SK-N-SH treated with all-trans-retinoic acid at 6 μM for 48 hours (cell line): Measurements from ENCODE around the gene NHLRC3.

Experiments used
- ARNTL ChIP-seq: fragments of 450-650 bp; formaldehyde crosslinking; IDR thresholded peaks from 2 replicates; pipeline ENCODE4 v1.5.0; 2020; ENCODE audit warnings: low read depth, mild to moderate bottlenecking, moderate library complexity, borderline replicate concordance
- BACH2 ChIP-seq: fragments of 250-450 bp; sonication (Bioruptor Pico); IDR thresholded peaks from 2 replicates; pipeline ENCODE4 v1.9.0; 2021; ENCODE audit warnings: mild to moderate bottlenecking, borderline replicate concordance
- GLIS3 ChIP-seq: fragments of 250-450 bp; sonication (Bioruptor Pico); IDR thresholded peaks from 2 replicates; pipeline ENCODE4 v1.5.0; 2020; ENCODE audit warnings: mild to moderate bottlenecking, moderate library complexity
- ISL1 ChIP-seq: fragments of 250-450 bp; sonication (Bioruptor Pico); IDR thresholded peaks from 2 replicates; pipeline ENCODE4 v2.1.2; 2022; ENCODE audit warnings: mild to moderate bottlenecking, moderate library complexity
- OSR1 ChIP-seq: fragments of 250-450 bp; sonication (Bioruptor Pico); IDR thresholded peaks from 2 replicates; pipeline ENCODE4 v1.8.0; 2022; ENCODE audit warnings: moderate library complexity, mild to moderate bottlenecking, inconsistent platforms
- RARB ChIP-seq: fragments of 250-450 bp; sonication (Bioruptor Pico); IDR thresholded peaks from 2 replicates; pipeline ENCODE4 v1.8.0; 2021; ENCODE audit warnings: mild to moderate bottlenecking, moderate library complexity
- TOX ChIP-seq: fragments of 250-450 bp; sonication (Bioruptor Pico); IDR thresholded peaks from 2 replicates; pipeline ENCODE4 v1.8.0; 2021; ENCODE audit warnings: mild to moderate bottlenecking, moderate library complexity, borderline replicate concordance
- ZFP3 ChIP-seq: fragments of 250-450 bp; sonication (Bioruptor Pico); IDR thresholded peaks from 2 replicates; pipeline ENCODE4 v1.5.0; 2020; ENCODE audit warnings: mild to moderate bottlenecking, moderate library complexity
- ZNF565 ChIP-seq: fragments of 450-650 bp; formaldehyde crosslinking; conservative IDR thresholded peaks from 2 replicates; pipeline ENCODE4 v1.5.0; 2020; ENCODE audit warnings: low read depth, mild to moderate bottlenecking, moderate library complexity
- ZNF8 ChIP-seq: fragments of 450-650 bp; formaldehyde crosslinking; IDR thresholded peaks from 2 replicates; pipeline ENCODE4 v1.5.0; 2020; ENCODE audit warnings: mild to moderate bottlenecking, moderate library complexity
- TF ChIP-seq, protein P1 (sequence below): fragments of 250-450 bp; sonication (Bioruptor Pico); IDR thresholded peaks from 2 replicates; pipeline ENCODE4 v1.5.1; 2020; ENCODE audit warnings: low read depth, mild to moderate bottlenecking, moderate library complexity
- TF ChIP-seq, protein P2 (sequence below): fragments of 250-450 bp; sonication (Bioruptor Pico); IDR thresholded peaks from 2 replicates; pipeline ENCODE4 v1.8.0; 2020; ENCODE audit warnings: mild to moderate bottlenecking, moderate library complexity, borderline replicate concordance
- TF ChIP-seq, protein P3 (sequence below): fragments of 250-450 bp; sonication (Bioruptor Pico); IDR thresholded peaks from 2 replicates; pipeline ENCODE4 v1.5.1; 2021; ENCODE audit warnings: mild to moderate bottlenecking, moderate library complexity

DNA sequence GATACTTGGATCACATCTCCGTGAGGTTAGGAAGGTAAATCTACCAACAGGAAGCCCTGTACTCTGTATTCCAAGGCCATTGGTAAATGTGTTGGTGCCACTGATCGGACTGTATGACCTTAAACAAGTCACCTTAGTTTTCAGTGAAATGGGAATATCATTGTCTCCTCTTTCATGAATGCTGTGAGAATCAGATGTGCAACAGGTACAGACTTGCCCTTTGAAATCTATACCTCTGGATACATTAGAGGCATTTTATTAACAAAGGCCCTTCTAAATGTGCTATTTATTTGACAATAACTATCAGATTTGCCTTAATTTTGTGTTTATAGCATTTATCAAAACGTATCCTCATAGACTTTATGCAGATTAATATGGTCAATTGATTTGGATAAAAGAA lies 11.0 kb downstream of the NHLRC3 start:
- TF ChIP-seq, protein P1, sequence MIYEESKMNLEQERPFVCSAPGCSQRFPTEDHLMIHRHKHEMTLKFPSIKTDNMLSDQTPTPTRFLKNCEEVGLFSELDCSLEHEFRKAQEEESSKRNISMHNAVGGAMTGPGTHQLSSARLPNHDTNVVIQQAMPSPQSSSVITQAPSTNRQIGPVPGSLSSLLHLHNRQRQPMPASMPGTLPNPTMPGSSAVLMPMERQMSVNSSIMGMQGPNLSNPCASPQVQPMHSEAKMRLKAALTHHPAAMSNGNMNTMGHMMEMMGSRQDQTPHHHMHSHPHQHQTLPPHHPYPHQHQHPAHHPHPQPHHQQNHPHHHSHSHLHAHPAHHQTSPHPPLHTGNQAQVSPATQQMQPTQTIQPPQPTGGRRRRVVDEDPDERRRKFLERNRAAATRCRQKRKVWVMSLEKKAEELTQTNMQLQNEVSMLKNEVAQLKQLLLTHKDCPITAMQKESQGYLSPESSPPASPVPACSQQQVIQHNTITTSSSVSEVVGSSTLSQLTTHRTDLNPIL (CRISPR knock-in tag), result no peak
- TF ChIP-seq RARB (no peak), ZFP3 (CRISPR knock-in tag) (no peak), ZNF565 (CRISPR knock-in tag) (no peak), OSR1 (CRISPR knock-in tag) (no peak), ARNTL (CRISPR knock-in tag) (no peak), ISL1 (CRISPR knock-in tag) (no peak), GLIS3 (CRISPR knock-in tag) (no peak), TOX (CRISPR knock-in tag) (no peak), ZNF8 (no peak), BACH2 (CRISPR knock-in tag) (no peak)
- TF ChIP-seq, protein P2, sequence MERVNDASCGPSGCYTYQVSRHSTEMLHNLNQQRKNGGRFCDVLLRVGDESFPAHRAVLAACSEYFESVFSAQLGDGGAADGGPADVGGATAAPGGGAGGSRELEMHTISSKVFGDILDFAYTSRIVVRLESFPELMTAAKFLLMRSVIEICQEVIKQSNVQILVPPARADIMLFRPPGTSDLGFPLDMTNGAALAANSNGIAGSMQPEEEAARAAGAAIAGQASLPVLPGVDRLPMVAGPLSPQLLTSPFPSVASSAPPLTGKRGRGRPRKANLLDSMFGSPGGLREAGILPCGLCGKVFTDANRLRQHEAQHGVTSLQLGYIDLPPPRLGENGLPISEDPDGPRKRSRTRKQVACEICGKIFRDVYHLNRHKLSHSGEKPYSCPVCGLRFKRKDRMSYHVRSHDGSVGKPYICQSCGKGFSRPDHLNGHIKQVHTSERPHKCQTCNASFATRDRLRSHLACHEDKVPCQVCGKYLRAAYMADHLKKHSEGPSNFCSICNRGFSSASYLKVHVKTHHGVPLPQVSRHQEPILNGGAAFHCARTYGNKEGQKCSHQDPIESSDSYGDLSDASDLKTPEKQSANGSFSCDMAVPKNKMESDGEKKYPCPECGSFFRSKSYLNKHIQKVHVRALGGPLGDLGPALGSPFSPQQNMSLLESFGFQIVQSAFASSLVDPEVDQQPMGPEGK (CRISPR knock-in tag), result no peak
- TF ChIP-seq, protein P3, sequence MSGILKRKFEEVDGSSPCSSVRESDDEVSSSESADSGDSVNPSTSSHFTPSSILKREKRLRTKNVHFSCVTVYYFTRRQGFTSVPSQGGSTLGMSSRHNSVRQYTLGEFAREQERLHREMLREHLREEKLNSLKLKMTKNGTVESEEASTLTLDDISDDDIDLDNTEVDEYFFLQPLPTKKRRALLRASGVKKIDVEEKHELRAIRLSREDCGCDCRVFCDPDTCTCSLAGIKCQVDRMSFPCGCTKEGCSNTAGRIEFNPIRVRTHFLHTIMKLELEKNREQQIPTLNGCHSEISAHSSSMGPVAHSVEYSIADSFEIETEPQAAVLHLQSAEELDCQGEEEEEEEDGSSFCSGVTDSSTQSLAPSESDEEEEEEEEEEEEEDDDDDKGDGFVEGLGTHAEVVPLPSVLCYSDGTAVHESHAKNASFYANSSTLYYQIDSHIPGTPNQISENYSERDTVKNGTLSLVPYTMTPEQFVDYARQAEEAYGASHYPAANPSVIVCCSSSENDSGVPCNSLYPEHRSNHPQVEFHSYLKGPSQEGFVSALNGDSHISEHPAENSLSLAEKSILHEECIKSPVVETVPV, result no peak
